Endothelial cell (in vitro differentiated cells): ENCODE measurements around the gene MRFAP1. TPM values are rescaled to one million over a fixed set of nuclear protein-coding genes. Genes with fewer than 3 reads are reported as not detected.
"Not testable (repeated sequence)": the region's sequence is repeated elsewhere in the genome, so short reads cannot be mapped to it uniquely, and the experiment has no call there.

Source experiments
- DNase-seq: peaks from one replicate; pipeline ENCODE4 v3.0.0; 2021; ENCODE audit warnings: low spot score
- H3K27ac Mint-ChIP-seq: one replicate; pipeline ENCODE4 v1.8.0; 2021; ENCODE audit warnings: mixed read lengths, inconsistent platforms; ENCODE audit not compliant: unreplicated experiment
- H3K27me3 Mint-ChIP-seq: one replicate; pipeline ENCODE4 v1.8.0; 2021; ENCODE audit warnings: mild to moderate bottlenecking, moderate library complexity, mixed read lengths, inconsistent platforms; ENCODE audit not compliant: unreplicated experiment
- H3K36me3 Mint-ChIP-seq: one replicate; pipeline ENCODE4 v1.8.0; 2021; ENCODE audit warnings: mild to moderate bottlenecking, low read depth, mixed read lengths, inconsistent platforms; ENCODE audit not compliant: unreplicated experiment
- H3K4me1 Mint-ChIP-seq: one replicate; pipeline ENCODE4 v1.8.0; 2021; ENCODE audit warnings: mild to moderate bottlenecking, mixed read lengths, inconsistent platforms; ENCODE audit not compliant: unreplicated experiment
- H3K4me3 Mint-ChIP-seq: one replicate; pipeline ENCODE4 v1.8.0; 2021; ENCODE audit warnings: mild to moderate bottlenecking, mixed read lengths, inconsistent platforms; ENCODE audit not compliant: unreplicated experiment
- H3K9me3 Mint-ChIP-seq: one replicate; pipeline ENCODE4 v1.8.0; 2021; ENCODE audit warnings: mixed read lengths, inconsistent platforms; ENCODE audit not compliant: unreplicated experiment
- CTCF ChIP-seq: fragments of 200-600 bp; sonication (generic); IDR thresholded peaks from one replicate; pipeline ENCODE4 v1.5.0; 2021; ENCODE audit warnings: antibody characterized with exemption; ENCODE audit not compliant: unreplicated experiment
- total RNA-seq: library from RNA; stranded (reverse); fragmentation: NEBNext Ultra II Directional; extraction: Animal tissue kit (Norgen Biotek cat#: 25700); gene quantifications from one replicate; pipeline ENCODE4 v1.2.1, GENCODE V29; 2021; ENCODE audit not compliant: unreplicated experiment

MRFAP1 gene
- total RNA-seq, 1 donor from 2014 or later: 226 TPM

GRCh38 chr4:6663596-6664393, 23.3 kb downstream of the MRFAP1 start:
- H3K4me1 Mint-ChIP-seq: no peaks in the 10 kb centered on the region
- DNase-seq: no peak
- H3K36me3 Mint-ChIP-seq: no peaks in the 10 kb centered on the region
- no peak for TF ChIP-seq CTCF
- H3K27ac Mint-ChIP-seq: no peak overlapping the region
- no peak overlapping the region for H3K4me3 Mint-ChIP-seq
- no peaks in the 10 kb centered on the region for H3K9me3 Mint-ChIP-seq
- peaks cover 12% of the 10 kb centered on the region for H3K27me3 Mint-ChIP-seq

GRCh38 chr4:6665320-6665654, 24.8 kb downstream of the MRFAP1 start:
- Mint-ChIP-seq H3K4me1 (no peaks in the 10 kb centered on the region), H3K4me3 (no peak overlapping the region), H3K9me3 (no peaks in the 10 kb centered on the region), H3K27ac (no peak overlapping the region), H3K27me3 (peaks cover 14% of the 10 kb centered on the region), H3K36me3 (no peaks in the 10 kb centered on the region)
- no peak for TF ChIP-seq CTCF
- DNase-seq: no peak

GRCh38 chr4:6668391-6668790, 27.9 kb downstream of the MRFAP1 start:
- Mint-ChIP-seq H3K36me3 (peaks cover 4% of the 10 kb centered on the region), H3K4me3 (no peak overlapping the region), H3K9me3 (no peaks in the 10 kb centered on the region), H3K4me1 (peaks cover 1% of the 10 kb centered on the region), H3K27ac (no peak overlapping the region), H3K27me3 (peaks cover 15% of the 10 kb centered on the region)
- no peak for DNase-seq
- TF ChIP-seq CTCF: no peak

GRCh38 chr4:6671648-6672047, 31.2 kb downstream of the MRFAP1 start:
- no peak for DNase-seq
- H3K9me3 Mint-ChIP-seq: no peaks in the 10 kb centered on the region
- peaks cover 20% of the 10 kb centered on the region for H3K27me3 Mint-ChIP-seq
- H3K36me3 Mint-ChIP-seq: peaks cover 8% of the 10 kb centered on the region
- no peak for TF ChIP-seq CTCF
- H3K4me1 Mint-ChIP-seq: peaks cover 21% of the 10 kb centered on the region
- H3K4me3 Mint-ChIP-seq: no peak overlapping the region
- no peak overlapping the region for H3K27ac Mint-ChIP-seq

GRCh38 chr4:6672131-6672530, 31.6 kb downstream of the MRFAP1 start:
- no peak for TF ChIP-seq CTCF
- no peak for DNase-seq
- no peaks in the 10 kb centered on the region for H3K9me3 Mint-ChIP-seq
- H3K27me3 Mint-ChIP-seq: peaks cover 20% of the 10 kb centered on the region
- H3K36me3 Mint-ChIP-seq: peaks cover 8% of the 10 kb centered on the region
- H3K4me3 Mint-ChIP-seq: no peak overlapping the region
- no peak overlapping the region for H3K27ac Mint-ChIP-seq
- H3K4me1 Mint-ChIP-seq: peaks cover 25% of the 10 kb centered on the region

- not testable (repeated sequence) for H3K9me3 Mint-ChIP-seq, H3K4me3 Mint-ChIP-seq, DNase-seq, H3K27ac Mint-ChIP-seq
- Mint-ChIP-seq H3K27me3 (peaks cover 18% of the 10 kb centered on the region), H3K36me3 (peaks cover 11% of the 10 kb centered on the region), H3K4me1 (peaks cover 25% of the 10 kb centered on the region)
These were observed 32.2 kb downstream of the MRFAP1 start for GRCh38 chr4:6672541-6673190.

GRCh38 chr4:6673191-6673659, 32.7 kb downstream of the MRFAP1 start:
- DNase-seq, H3K9me3 Mint-ChIP-seq: not testable (repeated sequence)
- H3K27me3 Mint-ChIP-seq: peaks cover 14% of the 10 kb centered on the region
- H3K4me3 Mint-ChIP-seq: peak overlapping the region; percentile 95
- H3K27ac Mint-ChIP-seq: peak overlapping the region; percentile 90
- peaks cover 12% of the 10 kb centered on the region for H3K36me3 Mint-ChIP-seq
- peaks cover 25% of the 10 kb centered on the region for H3K4me1 Mint-ChIP-seq
